GM12864 (cell line): ENCODE data around the gene LTB.
A peak's percentile ranks its signal among the peaks of the same experiment; 100 is the strongest.

Experiments
- DNase-seq: peaks from one replicate; pipeline ENCODE4 v3.0.0-alpha.2; 2011; ENCODE audit warnings: low read depth
- H3K4me3 ChIP-seq: 2 replicates; pipeline ENCODE4 v1.5.1; 2011; ENCODE audit warnings: mild to moderate bottlenecking, low read depth, low read length, control low read depth
- CTCF ChIP-seq: IDR thresholded peaks from 2 replicates; pipeline ENCODE4 v1.5.1; 2011; ENCODE audit warnings: low read depth, mild to moderate bottlenecking, moderate library complexity, low read length, control low read depth, inconsistent platforms; ENCODE audit errors: missing control alignments

LTB gene

GRCh38 chr6:31582230-31582643, at the start of gene LTB:
Gene LTB (minus strand): TSS chr6:31582424. CDS start chr6:31582417, 7 bp downstream.
- H3K4me3 ChIP-seq: peak within 1 kb of the TSS; percentile 87
- TF ChIP-seq CTCF: no peak
- no peak for DNase-seq

GRCh38 chr6:31631681-31632278, 49.6 kb upstream of the LTB start:
- no peak for TF ChIP-seq CTCF
- no peak overlapping the region for H3K4me3 ChIP-seq
- DNase-seq: no peak

GRCh38 chr6:31631209-31631608, 49.0 kb upstream of the LTB start:
- no peak overlapping the region for H3K4me3 ChIP-seq
- no peak for DNase-seq
- no peak for TF ChIP-seq CTCF

- no peak overlapping the region for H3K4me3 ChIP-seq
- no peak for TF ChIP-seq CTCF
Measured at GRCh38 chr6:31630177-31630934, 48.1 kb upstream of the LTB start.

GRCh38 chr6:31629014-31629413, 46.8 kb upstream of the LTB start:
- no peak for DNase-seq
- no peak for TF ChIP-seq CTCF
- no peak overlapping the region for H3K4me3 ChIP-seq

More at GRCh38 chr6:31630177-31630934, 48.1 kb upstream of the LTB start:
- no peak for DNase-seq

- DNase-seq: no peak
- no peak overlapping the region for H3K4me3 ChIP-seq
- TF ChIP-seq CTCF: no peak
Measured at GRCh38 chr6:31627690-31628287, 45.6 kb upstream of the LTB start.

GRCh38 chr6:31626952-31627351, 44.7 kb upstream of the LTB start:
- no peak for DNase-seq
- H3K4me3 ChIP-seq: no peak overlapping the region
- TF ChIP-seq CTCF: no peak
